Measurements from ENCODE around the gene SLC25A41.

Gene SLC25A41

GRCh38 chr19:6433663-6434062 is at the start of gene SLC25A41:
TSS of gene SLC25A41 (minus strand) at chr19:6433763. CDS start at chr19:6433693, 70 bp downstream.
- TF ChIP-seq ZFX (IDR thresholded peaks at IDR 0.05): no peak
- no peak for TF ChIP-seq CTCF (conservative IDR thresholded peaks at IDR 0.05)
- no peak within 1 kb of the TSS for H3K27ac ChIP-seq

- no peak overlapping the region for H3K27ac ChIP-seq
- no peak for TF ChIP-seq CTCF (conservative IDR thresholded peaks at IDR 0.05)
- TF ChIP-seq ZFX (IDR thresholded peaks at IDR 0.05): no peak
These were observed 49.7 kb upstream of the SLC25A41 start for GRCh38 chr19:6483235-6483634.

DNA sequence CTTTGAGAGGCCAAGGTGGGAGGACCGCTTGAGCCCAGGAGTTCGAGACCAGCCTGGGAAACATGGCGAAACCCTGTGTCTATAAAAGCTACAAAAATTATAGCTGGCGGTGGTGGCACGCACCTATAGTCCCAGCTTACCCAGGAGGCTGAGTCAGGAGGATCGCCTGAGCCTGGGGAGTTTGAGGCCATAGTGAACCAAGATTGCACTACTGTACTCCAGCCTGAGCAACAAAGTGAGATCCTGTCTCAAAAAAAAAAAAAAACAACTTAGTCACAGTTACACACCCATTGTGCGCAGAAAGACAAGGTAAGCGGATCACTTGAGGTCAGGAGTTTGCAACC is 48.8 kb upstream of the SLC25A41 start:
- no peak overlapping the region for H3K27ac ChIP-seq
- no peak for TF ChIP-seq CTCF (conservative IDR thresholded peaks at IDR 0.05)
- no peak for TF ChIP-seq ZFX (IDR thresholded peaks at IDR 0.05)

GRCh38 chr19:6481541-6482342 is 48.2 kb upstream of the SLC25A41 start, which contains the start of gene DENND1C:
TSS of gene DENND1C (minus strand) at chr19:6481787. CDS start at chr19:6481695, 92 bp downstream.
- no peak within 1 kb of the TSS for H3K27ac ChIP-seq

DNA sequence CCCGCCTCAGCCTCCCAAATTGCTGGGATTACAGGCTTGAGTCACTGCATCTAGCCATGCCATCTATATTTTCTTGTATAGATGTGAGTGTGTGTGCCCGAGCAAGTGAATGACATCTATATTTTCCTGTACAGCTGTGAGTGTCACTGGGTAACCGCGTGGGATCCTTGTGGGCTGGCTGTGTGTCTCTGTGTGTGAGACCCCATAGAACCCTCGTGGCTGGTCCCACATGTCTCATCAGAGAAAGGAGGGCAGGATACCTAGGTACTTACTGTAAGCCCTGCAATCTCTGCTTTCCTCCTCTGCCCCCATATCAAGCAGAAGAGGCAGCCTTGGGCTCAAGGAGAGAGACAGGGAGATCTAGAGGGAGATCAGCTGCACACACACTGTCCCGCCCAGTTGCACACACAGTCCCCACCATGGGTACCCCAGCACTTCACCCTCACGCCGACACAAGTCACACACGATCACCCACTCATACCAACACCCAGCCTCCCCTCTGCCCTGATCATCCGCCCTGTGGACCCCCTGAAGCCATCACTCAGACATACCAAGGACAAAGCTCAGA is 47.4 kb upstream of the SLC25A41 start:
- no peak overlapping the region for H3K27ac ChIP-seq
- TF ChIP-seq CTCF (conservative IDR thresholded peaks at IDR 0.05) (no peak), ZFX (IDR thresholded peaks at IDR 0.05) (no peak)

More at GRCh38 chr19:6481541-6482342, 48.2 kb upstream of the SLC25A41 start, which contains the start of gene DENND1C:
- no peak for TF ChIP-seq ZFX (IDR thresholded peaks at IDR 0.05)
- no peak; the same call in 1 of the 2 replicates for TF ChIP-seq CTCF (conservative IDR thresholded peaks at IDR 0.05)

DNA sequence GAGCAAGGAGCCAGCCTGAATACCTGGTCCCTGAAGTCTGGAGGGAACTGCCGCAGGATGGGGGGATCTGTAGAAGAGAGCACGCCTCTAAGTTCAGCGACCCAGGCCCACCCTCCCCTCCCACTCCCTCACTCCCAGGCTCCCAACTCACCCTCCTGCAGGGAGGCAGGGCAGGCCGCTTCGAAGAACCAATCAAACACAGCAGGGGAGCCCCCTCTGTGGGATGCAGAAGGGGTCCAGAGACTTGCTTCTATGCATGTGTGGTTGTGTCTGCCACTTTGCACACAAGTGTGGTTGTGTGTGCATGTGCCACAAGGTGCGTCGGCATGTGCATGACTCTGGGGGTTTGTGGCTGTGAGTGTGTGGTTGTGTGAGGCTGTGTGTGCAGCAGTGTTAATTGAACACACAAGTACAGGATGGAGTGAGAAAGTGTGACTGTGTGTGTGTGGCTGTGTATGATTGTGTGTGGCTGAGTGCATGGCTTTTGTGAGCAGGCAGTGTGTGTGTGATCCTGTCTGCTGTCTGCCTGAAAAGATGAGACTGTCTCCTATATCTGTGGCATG is 46.4 kb upstream of the SLC25A41 start:
- no peak overlapping the region for H3K27ac ChIP-seq
- no peak for TF ChIP-seq ZFX (IDR thresholded peaks at IDR 0.05)
- no peak for TF ChIP-seq CTCF (conservative IDR thresholded peaks at IDR 0.05)

GRCh38 chr19:6478815-6479214 is 45.3 kb upstream of the SLC25A41 start:
- TF ChIP-seq CTCF (conservative IDR thresholded peaks at IDR 0.05) (no peak), ZFX (IDR thresholded peaks at IDR 0.05) (no peak)
- no peak overlapping the region for H3K27ac ChIP-seq

Measured in C4-2B (cell line).